Choroid plexus epithelial cell (primary cell): ENCODE data around the gene CES2.

Source experiments
- DNase-seq: peaks from one replicate; pipeline ENCODE4 v3.0.0-alpha.2; 2010; ENCODE audit warnings: low read depth
- H3K4me3 ChIP-seq: 2 replicates; pipeline ENCODE4 v1.5.1; 2011; ENCODE audit warnings: low read depth, mild to moderate bottlenecking, control low read depth, low read length, moderate library complexity
- TF ChIP-seq, protein P1 (sequence below): conservative IDR thresholded peaks from 2 replicates; pipeline ENCODE4 v1.5.1; 2011; ENCODE audit warnings: low read depth, mild to moderate bottlenecking, control low read depth, inconsistent platforms, low read length, moderate library complexity

Gene CES2

DNA sequence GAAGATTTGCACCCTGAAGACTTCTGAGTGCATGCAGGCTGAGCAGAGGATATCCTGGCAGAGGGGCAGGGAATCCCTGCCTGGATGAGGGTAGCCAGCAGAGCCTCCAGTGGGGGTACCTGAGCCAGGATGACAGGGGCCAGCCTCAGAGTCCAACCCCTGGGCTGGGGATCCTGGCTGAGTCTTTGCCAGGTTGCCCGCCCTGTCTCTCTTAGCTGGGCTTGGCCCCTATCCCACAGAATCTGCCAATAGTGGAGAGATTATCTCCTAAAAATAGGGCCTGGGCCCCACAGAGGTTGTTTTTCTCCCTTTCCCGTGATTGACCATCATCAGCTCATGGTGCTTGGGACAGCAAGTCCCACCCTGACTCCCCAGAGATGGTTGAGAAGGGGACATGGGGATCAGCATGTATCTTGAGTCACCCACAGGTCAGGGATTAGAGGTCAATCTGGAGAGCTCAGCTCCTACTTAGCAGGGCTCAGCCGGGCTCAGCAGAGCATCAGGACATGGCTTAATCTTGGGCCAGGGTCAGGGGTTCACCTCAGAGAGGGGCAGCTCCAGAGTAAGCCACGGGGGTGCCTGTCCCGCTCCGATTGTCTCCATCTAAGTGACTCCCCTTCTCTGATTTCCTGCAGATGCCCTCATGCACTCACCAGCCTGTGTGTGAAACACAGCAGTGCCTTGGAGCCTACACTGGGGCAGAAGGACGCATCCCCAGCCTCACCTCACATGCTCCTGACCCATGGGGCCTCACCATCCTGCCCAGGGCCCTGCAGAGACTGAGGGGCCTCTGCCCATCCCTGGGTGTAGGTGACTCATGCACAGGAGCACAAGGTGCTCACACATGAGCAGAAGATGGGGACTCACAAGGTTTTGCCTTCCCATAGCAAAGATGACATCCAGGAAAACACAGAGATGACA is 28.1 kb upstream of the CES2 start:
- H3K4me3 ChIP-seq: no peak overlapping the region
- TF ChIP-seq, protein P1, sequence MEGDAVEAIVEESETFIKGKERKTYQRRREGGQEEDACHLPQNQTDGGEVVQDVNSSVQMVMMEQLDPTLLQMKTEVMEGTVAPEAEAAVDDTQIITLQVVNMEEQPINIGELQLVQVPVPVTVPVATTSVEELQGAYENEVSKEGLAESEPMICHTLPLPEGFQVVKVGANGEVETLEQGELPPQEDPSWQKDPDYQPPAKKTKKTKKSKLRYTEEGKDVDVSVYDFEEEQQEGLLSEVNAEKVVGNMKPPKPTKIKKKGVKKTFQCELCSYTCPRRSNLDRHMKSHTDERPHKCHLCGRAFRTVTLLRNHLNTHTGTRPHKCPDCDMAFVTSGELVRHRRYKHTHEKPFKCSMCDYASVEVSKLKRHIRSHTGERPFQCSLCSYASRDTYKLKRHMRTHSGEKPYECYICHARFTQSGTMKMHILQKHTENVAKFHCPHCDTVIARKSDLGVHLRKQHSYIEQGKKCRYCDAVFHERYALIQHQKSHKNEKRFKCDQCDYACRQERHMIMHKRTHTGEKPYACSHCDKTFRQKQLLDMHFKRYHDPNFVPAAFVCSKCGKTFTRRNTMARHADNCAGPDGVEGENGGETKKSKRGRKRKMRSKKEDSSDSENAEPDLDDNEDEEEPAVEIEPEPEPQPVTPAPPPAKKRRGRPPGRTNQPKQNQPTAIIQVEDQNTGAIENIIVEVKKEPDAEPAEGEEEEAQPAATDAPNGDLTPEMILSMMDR: no peak
- DNase-seq: no peak

DNA sequence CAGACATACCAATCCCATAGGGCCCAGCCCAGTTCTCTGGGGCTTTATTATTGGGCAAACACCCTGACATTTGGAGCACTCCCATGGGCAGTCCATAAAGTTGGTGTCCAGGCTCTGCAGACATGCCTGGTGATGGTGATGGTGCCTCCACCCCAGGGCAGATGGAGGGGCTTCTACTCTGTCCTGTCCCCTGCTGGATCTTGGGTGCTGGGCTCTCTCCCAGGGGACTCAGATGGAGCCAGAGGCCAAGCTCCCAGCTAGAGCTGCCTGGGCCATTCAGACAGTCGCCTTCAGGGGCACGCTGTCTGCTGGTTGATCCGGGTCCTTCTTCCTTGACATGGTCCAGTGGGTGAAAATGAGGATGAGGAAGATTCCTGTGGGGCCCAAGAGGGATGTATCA is 27.2 kb upstream of the CES2 start:
- TF ChIP-seq, protein P1: no peak
- H3K4me3 ChIP-seq: no peak overlapping the region
- no peak for DNase-seq

DNA sequence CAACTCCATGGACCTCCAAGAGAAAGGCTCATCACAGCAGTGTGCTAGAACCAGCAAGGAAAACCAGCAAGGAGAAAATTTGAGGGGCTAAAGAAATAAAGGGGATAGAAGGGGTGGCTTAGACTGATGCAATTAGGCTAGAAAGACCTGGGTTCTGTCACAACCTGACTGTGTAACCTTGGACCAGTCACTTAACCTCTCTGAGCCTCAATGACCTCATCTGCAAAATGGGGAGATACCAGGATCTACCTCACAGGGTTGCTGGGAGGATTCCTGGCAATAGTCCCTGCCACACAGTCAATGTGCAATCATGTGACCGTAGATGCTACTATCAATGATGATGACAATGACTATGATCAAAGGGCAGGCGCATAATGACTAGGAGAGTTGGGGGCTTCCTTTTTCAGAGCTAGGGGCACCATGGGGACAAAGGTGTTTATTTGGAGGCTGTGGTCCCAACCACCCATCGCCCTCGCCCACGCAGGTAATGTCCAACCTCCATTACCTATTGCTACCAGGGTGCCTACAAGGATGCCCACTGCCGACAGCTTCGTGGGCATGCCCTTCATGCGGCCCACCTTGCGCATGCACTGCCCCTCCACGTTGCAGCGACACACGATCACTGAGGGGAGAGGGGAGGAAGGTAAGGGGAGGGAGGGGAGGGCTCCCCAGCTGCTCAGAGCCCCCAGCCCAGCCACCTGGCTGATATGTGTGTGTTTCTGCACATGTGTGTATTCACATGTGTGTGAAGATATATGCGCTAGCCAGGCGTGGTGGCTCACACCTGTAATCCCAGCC is 26.4 kb upstream of the CES2 start:
- TF ChIP-seq, protein P1: no peak
- no peak overlapping the region for H3K4me3 ChIP-seq
- DNase-seq: no peak

DNA sequence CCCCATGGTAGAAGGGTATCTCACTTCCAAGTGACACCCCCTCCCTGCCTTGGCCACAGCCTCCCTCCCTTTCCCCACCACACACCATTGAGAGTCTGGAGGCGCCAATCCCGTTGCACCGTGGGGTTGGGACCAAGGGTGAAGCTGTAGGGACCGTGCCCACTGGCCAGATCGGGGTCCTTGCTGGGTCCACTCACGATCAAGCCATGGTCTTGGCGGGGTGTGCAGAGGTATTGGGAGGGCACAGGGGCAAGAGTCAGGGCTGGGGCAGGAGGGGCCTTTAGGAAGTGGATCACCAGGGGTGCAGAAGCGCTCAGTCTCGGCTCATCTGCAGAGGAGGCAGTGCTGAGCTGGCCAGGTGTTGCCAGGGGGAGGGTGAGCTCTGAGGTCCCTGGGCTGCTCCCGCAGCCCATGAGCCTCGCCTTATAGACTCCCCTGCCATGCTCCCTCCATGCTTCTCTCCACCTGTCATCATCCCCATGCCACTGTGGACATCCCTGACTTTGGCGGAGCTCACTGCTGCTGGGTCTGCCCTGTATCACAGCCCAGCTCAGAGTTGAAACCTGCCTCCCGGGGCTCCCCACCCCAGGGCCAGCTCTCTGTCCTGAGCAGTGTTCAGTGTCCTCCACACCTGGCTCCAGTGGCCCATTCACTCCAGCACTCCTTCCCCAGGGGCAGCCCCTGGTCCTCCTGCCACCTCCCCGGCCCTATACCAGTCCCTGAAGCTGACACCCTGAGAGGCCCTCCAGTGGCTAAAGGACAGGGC is 25.0 kb upstream of the CES2 start:
- no peak overlapping the region for H3K4me3 ChIP-seq
- TF ChIP-seq, protein P1: no peak
- no peak for DNase-seq

DNA sequence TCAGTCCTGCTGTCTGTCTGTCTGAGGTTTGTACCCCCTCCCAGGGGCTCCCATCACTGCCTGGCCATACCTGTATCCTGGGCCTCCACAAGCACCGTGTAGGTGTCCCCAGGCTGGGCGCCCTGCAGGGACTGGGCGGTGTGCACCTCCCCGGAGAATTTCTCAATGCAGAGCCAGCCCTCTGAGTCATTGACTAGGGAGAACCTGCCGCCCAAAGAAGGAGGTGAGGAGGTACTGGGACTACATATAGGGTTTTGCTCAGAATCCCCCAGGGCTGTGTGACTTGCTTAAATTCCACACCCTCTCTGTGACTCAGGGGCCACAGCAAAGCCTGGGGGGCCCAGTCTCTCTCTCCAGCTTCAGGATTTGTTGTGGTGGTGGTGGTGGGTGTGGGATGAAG is 24.2 kb upstream of the CES2 start:
- DNase-seq: no peak

DNA sequence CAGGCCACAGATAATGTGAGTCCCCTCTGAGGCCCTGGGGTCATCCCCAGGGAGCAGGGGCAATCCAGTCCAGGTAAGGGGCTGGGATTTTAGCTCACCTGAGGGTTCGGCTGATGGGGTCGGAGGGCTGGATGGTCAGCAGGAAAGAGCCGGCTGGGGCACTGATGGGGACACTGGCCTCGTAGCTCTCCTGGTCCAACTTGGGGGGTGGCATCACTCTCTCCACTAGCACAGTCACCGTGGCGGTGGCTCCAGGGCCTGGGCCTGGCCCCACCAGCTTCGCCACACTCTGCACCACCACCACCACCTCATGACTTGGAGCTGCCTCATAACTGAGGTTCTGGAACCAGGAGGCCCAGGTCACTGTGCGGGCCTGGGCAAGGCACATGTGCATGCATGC is 23.5 kb upstream of the CES2 start:
- no peak for DNase-seq
- TF ChIP-seq, protein P1: no peak
- H3K4me3 ChIP-seq: no peak overlapping the region

More for the DNA sequence above, 24.2 kb upstream of the CES2 start:
- TF ChIP-seq, protein P1: no peak
- H3K4me3 ChIP-seq: no peak overlapping the region
